AG10803 (cell line): Measurements from ENCODE around the gene FOXK1.

Experiments used
- DNase-seq: peaks from one replicate; pipeline ENCODE4 v3.0.0; 2010; ENCODE audit warnings: low read depth
- H3K4me3 ChIP-seq: 2 replicates; pipeline ENCODE4 v1.5.1; 2011; ENCODE audit warnings: mild to moderate bottlenecking, low read length, control low read depth
- CTCF ChIP-seq: conservative IDR thresholded peaks from 2 replicates; pipeline ENCODE4 v1.5.1; 2011; ENCODE audit warnings: mild to moderate bottlenecking, low read length, control low read depth, inconsistent platforms

The FOXK1 gene

GRCh38 chr7:4772306-4772705 is 90.2 kb downstream of the FOXK1 start:
- H3K4me3 ChIP-seq: no peak overlapping the region
- TF ChIP-seq CTCF: no peak
- DNase-seq: no peak

GRCh38 chr7:4774007-4774406 is 91.9 kb downstream of the FOXK1 start:
- H3K4me3 ChIP-seq: no peak overlapping the region; the same call in 1 of the 2 replicates
- TF ChIP-seq CTCF: no peak
- DNase-seq: no peak

GRCh38 chr7:4774658-4775249 is 92.7 kb downstream of the FOXK1 start:
- peak; percentile 71 for DNase-seq
- H3K4me3 ChIP-seq: peak overlapping the region; percentile 98
- no peak for TF ChIP-seq CTCF

- DNase-seq: peak; percentile 96
- TF ChIP-seq CTCF: no peak
- H3K4me3 ChIP-seq: peak within 1 kb of the TSS; percentile 98
Observed at GRCh38 chr7:4775250-4775847, 93.3 kb downstream of the FOXK1 start, which contains the start of gene AP5Z1. Gene AP5Z1 (plus strand): TSS chr7:4775623. CDS start chr7:4775716, 93 bp downstream.

GRCh38 chr7:4775848-4776623 is 93.9 kb downstream of the FOXK1 start:
- DNase-seq: peak; percentile 66
- no peak for TF ChIP-seq CTCF
- H3K4me3 ChIP-seq: peak overlapping the region; percentile 98

- no peak for DNase-seq
- H3K4me3 ChIP-seq: no peak overlapping the region
- no peak for TF ChIP-seq CTCF
Observed at GRCh38 chr7:4779118-4779517, 97.0 kb downstream of the FOXK1 start.
